Keratinocyte (primary cell): Measurements from ENCODE around the gene REEP6.

Experiments
- CTCF ChIP-seq, 3 experiments: IDR thresholded peaks in 1 of 3; conservative IDR thresholded peaks in 1 of 3; optimal IDR thresholded peaks in 1 of 3; 2 replicates in 2 of 3; 3 replicates in 1 of 3; pipeline versions ENCODE3 to v1.5.1; 2011; ENCODE audit warnings: low read length in 3 of 3, mild to moderate bottlenecking in 3 of 3, moderate library complexity in 2 of 3, control low read depth in 1 of 3, inconsistent platforms in 1 of 3; ENCODE audit not compliant: insufficient read depth in 2 of 3; ENCODE audit errors: extremely low read depth in 1 of 3
- EZH2 ChIP-seq: IDR thresholded peaks from one replicate; pipeline ENCODE4 v1.6.1; 2012; ENCODE audit warnings: inconsistent platforms, mild to moderate bottlenecking, low read length, moderate library complexity

DNA sequence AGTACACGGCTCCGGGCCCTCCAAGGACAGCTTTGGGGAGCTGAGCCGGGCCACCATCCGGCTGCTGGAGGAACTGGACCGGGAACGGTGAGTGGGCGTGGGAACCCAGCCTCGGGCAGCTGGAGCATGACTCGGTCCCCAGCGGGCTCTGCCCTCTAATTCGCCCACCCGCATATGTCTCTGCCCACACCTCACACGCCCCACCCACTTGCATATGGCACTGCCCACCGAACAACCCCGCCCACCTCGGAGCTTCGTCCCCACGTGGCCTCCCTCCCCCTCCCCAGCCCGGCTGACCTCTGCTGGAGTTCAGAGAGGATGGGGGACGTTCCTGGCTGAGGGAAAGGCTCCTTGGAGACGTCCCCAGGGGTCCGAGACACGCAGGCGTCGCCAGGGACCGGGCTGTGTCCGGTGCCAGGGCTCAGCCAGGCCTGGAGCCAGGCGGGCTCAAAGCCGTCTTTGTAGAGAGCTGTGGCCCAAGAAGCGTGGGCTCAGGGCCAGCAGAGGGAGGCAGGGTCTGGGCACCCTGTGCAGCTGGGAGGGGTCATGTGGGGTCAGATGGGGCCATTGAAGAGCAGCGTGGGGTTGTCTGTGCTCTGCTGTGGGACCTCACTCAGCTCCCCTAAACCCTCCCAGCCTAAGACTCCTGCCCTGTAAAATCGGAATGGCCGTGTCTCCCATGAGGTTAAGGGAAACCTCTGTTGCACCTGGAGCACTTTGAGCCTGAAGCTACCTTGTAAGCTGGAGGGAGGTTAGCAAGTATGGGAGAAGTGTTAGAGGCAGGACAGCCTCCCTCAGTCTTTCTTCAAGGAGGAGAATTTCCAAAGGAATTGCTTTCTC, 37.2 kb upstream of the REEP6 start:
- TF ChIP-seq CTCF (optimal IDR thresholded peaks at IDR 0.05 in 1 of 3, IDR thresholded peaks at IDR 0.05 in 1 of 3, conservative IDR thresholded peaks at IDR 0.05 in 1 of 3; ENCODE audit: extremely low read depth in 1 of 3, insufficient read depth in 2 of 3, low read length in 3 of 3) (peak in 1 of 3 experiments; percentile 29), EZH2 (no peak)
